NCI-H82 treated with DMSO at 0.1 percent for 48 hours (cell line): ENCODE results near the gene SLC38A8.

ENCODE experiments used
- DNase-seq: peaks from one replicate; lab custom pipeline; 2025; ENCODE audit not compliant: unreplicated experiment; lab: John Stamatoyannopoulos, UW

SLC38A8 gene

GRCh38 chr16:84042308-84042878 lies at the start of gene SLC38A8:
TSS of gene SLC38A8 (minus strand) at chr16:84042795. CDS start at chr16:84042157, 638 bp downstream.
- no peak for DNase-seq

- peak; percentile 87 for DNase-seq
Observed at GRCh38 chr16:84091460-84091859, 48.9 kb upstream of the SLC38A8 start.

DNA sequence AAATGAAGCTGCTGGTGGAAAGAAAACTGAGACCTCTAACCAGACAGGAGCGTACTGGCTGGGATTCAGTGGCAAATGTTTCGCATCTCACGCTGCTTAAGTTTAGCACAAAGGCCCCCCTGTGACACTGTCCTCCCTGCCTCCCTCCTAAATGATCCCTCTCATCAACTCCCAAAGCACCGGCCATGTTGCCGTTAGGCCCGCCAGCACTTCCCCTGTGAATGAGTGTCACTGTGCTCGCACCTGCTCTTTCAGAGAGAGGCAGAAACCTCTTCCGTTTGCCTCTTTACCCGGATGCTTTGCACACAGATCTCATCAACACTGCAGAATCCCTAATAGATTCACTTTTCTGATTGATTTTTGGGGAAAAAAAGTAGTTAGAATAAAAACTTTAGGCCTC lies 47.6 kb upstream of the SLC38A8 start:
- DNase-seq: no peak

DNA sequence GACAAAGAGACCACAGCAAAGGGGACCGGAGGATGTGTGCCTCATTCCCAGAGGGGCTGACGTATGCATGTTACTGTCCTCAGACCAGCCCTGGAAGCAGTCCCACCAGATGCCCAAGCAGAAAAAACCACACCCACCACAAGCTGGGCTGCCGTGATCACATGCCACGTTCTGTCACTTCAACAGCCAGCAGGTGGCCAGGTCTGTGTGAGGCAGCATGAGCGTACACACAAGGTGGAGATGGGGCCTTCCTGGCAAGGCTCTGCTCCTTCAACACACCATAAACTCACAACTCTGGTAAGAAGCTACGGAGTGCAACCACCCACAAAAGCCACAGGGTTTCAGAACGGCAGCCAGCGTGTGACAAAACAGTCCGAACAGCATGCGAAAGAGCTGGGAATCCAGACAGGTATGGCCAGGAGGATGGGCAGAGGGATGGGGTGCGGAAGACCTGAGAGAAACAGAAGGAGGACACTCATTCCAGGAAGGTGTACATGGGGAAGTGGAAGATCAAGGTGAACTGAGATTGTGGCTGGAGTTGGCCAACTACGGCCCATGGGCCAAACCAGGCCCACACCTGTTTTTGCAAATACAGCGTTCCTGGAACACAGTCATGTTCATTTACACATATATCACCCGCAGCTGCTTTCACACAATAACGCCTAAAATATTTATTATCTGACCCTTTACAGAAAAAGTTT lies 46.2 kb upstream of the SLC38A8 start:
- no peak for DNase-seq

- no peak for DNase-seq
Observed at GRCh38 chr16:84087466-84088151, 45.0 kb upstream of the SLC38A8 start.

DNA sequence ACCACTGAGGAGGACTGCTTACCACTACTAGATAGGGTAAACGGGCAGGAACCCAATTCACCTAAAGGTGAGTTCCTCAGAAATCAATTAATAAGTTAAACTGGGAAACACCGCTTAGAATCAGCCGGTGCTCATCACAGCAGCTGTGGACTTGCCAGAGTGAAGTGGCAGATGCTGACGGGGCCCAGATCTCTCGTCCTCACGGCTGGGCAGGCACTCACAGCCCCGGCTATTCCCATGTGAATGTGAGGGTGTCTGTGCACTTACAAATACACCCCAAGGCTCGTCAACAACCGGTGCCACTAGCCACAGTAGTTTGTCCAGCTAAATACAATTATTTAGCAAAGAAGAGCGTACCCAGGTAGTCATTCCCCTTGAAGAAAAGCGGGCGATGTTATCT lies 44.4 kb upstream of the SLC38A8 start:
- DNase-seq: no peak

GRCh38 chr16:84086341-84086740 lies 43.7 kb upstream of the SLC38A8 start:
- DNase-seq: no peak

GRCh38 chr16:84085773-84086172 lies 43.2 kb upstream of the SLC38A8 start:
- DNase-seq: no peak

DNA sequence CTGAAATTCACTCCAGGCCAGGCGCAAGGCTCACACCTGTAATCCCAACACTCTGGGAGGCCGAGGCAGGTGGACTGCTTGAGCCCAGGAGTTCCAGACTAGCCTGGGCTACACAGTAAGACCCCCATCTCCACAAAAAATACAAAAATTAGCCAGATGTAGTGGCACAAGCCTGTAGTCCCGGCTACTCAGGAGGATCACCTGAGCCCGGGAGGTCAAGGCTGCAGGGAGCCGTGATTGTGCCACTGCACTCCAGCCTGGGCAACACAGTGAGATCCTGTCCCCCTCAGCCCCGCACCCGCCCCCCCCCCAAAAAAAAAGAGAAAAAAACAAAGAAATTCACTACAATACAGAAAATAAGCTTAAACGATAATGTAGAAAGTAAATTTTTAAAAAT lies 42.7 kb upstream of the SLC38A8 start:
- no peak for DNase-seq

GRCh38 chr16:84084570-84085270 lies 42.1 kb upstream of the SLC38A8 start:
- DNase-seq: peak; percentile 33

- no peak for DNase-seq
Observed at GRCh38 chr16:84082835-84083569, 40.4 kb upstream of the SLC38A8 start.

DNA sequence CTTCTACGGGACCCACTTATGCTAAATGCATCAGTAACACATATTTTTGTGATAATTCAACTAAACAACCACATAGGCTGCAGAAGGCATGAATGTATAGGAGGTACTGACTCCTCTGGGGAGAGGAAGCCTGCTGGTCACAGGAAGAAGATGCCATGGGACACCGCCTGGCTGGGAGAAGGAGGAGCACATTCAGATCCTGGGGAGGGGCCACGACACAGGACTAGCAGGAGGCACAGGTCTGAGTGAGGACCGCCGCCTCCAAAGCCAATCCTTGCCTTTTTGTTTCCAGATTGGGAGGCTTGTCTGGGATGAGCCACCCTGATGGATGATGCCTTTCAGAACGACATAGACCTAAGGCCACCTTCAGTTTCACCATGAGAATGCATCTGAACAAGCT lies 39.5 kb upstream of the SLC38A8 start:
- no peak for DNase-seq

DNA sequence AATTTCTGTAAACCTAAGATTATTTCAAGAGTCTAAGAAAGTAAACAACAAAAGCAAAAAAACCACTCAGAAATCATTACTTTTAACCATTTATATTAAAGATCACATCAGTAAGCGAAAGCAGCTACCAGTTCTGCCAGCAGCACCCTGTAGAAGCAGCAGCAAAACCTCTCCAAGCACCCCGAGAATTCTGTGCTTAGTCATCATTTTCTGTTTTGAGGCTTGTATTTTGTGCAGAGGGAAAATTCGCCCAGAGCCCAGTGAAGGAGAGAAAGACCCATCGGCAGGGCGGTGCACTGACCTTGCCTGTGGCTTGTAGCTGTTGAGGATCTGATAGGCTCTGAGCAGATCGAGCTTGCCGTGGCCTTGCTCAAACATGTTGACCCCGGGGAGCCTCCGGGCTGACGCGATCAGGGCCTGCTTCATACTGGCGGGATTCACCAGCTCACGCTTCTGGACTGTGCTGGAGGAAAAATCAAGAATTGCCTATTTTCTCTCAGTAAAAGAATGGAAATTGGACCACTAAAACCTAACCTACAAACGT lies 38.9 kb upstream of the SLC38A8 start:
- DNase-seq: no peak

DNA sequence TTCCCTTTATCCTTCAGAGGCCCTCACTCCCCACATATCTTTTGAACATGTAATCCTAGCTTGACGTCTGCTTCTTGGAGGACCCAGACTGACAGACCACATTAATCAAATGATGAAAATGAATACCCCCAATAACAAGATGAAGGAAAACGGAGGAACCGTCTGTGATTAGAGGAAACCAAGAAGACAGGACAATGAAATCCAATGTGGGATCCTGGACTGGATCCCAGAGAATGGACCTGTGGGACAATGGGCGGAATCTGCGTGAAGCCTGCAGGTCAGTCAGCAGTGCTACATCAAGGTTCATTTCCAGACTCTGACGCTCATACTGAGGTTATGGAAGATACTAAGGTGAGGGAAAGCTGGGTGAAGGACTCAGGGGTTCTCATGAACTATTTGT lies 38.2 kb upstream of the SLC38A8 start:
- DNase-seq: no peak

DNA sequence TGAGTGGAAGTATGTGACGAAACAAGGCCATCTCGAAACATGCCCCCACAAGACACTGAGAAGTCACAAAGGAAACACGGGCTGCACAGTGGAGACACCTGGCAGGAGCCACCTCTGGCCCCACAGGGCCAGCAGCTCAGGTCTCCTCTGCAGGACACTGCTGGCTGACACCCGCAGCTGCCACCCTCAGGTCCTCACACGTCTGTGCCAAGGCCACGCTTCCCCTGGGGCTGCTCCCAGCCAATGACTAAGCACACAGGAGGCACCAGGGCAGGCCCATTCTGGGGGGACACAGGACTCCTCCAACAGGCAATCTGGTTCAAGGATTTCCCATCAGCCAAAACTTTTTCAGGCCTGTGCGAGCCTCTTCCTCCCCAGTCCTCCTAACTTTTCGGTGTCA lies 37.8 kb upstream of the SLC38A8 start:
- no peak for DNase-seq

GRCh38 chr16:84079664-84080063 lies 37.1 kb upstream of the SLC38A8 start:
- no peak for DNase-seq

DNA sequence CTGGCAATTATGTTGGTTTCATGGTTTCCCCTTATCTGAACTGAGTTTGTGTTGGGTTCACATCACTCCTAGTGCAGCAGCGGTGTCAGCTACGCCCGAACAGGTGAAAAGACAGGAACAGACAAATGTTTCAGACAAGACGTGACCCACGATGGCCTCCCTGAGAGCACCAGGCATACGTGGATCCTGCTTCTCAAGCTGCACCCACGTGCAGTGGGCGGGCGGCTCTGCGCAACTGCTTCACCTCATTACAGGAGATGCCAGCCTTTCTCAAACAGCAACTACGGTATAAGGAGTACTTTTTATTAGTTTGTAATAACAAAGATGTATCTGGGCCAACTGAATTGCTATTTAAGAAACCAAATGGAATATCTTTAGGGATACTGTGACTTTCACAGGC lies 32.8 kb upstream of the SLC38A8 start:
- DNase-seq: no peak

GRCh38 chr16:84074721-84075120 lies 32.1 kb upstream of the SLC38A8 start:
- DNase-seq: no peak

DNA sequence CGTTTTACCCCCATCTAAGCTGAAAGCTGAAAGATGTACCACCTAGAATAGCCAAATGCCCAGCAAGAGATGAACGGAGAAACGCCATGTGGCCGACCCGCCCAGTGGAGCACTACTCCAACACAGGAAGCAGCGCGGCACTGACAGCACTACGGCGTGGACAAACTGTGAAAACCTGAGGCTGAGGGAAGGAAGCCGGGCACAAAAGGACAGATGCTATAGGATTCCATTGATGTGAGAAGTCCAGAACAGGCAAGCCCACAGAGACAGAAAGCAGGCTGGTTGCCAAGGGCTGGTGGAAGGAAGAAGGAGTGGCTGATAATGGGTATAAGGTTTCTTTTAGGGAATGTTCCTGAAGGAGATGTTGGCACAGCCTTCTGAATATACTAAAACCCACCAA lies 29.4 kb upstream of the SLC38A8 start:
- DNase-seq: no peak

DNA sequence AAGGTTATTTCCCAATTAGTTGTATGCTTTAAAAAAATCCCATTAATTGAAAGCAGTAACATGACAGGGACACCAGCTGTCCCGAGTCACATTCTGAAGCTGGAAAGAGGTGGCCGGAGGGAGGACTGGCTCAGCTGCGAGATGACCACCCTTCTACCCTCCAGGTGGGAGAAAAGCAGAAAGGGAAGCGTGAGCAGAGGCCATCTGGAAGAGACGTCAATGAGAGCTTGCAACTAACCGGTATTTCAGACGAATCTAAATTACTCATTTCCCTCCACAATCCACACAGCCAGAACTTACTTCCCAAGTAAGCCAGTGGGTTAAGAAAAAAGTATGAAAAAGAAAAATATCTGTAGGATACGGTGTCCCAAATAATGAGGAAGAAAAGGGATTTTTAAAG lies 28.5 kb upstream of the SLC38A8 start:
- DNase-seq: no peak

DNA sequence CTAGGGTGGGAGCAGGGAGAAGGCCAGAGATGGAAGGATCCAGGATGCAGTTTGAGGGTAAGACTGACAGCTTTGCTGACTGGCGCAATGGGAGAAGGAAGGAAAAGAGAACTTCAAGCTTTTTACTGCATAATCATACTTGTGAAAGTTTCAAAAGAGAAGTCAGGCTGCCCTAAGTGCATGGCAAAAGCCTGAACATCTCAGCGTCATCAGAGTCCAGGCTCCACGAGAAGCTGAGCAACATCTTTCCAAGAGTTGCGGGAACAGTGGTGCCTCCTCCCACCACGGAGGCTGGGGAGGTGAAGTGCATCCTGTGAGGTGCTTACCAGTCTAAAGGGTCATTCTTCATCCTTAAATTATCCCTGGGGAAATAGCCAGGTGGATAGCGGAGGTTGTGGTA lies 26.9 kb upstream of the SLC38A8 start:
- DNase-seq: no peak
